Common myeloid progenitor, CD34-positive (primary cell): ENCODE measurements around the gene NETO2.

Source experiments
- CTCF ChIA-PET: fragments of 350-600 bp; sonication (Branson Sonifier 250); formaldehyde crosslinking; loops from one replicate; lab custom pipeline; 2021; ENCODE audit warnings: antibody characterized with exemption; lab: Charles Lee
- POLR2A ChIA-PET: fragments of 350-600 bp; sonication (Branson Sonifier 250); formaldehyde crosslinking; loops from one replicate; lab custom pipeline; 2021; ENCODE audit warnings: antibody characterized with exemption; lab: Charles Lee
- DNase-seq, 3 donors: peaks; one replicate each; pipeline versions ENCODE4 v3.0.0 to v3.0.0-alpha.2; 2013
- H3K27ac ChIP-seq, 2 experiments: 1 replicate in 1 of 2; 2 replicates in 1 of 2; pipeline ENCODE4 v1.7.0; 2013; ENCODE audit warnings: inconsistent platforms in 2 of 2, low read length in 2 of 2, mild to moderate bottlenecking in 2 of 2, low read depth in 1 of 2, moderate library complexity in 1 of 2; ENCODE audit not compliant: severe bottlenecking in 2 of 2, insufficient read depth in 1 of 2, poor library complexity in 1 of 2
- H3K27me3 ChIP-seq, 5 experiments: replicated peaks in 2 of 5; 1 replicate in 3 of 5; 2 replicates in 2 of 5; pipeline versions ENCODE4 v1.6.1 to v1.7.0; 2013; ENCODE audit warnings: low read length in 4 of 5, mild to moderate bottlenecking in 2 of 5, moderate library complexity in 2 of 5, inconsistent platforms in 1 of 5; ENCODE audit not compliant: insufficient read depth in 5 of 5, control insufficient read depth in 4 of 5
- H3K36me3 ChIP-seq, 4 experiments: 1 replicate in 2 of 4; 2 replicates in 2 of 4; pipeline versions ENCODE4 v1.6.1 to v1.7.0; 2013; ENCODE audit warnings: low read length in 3 of 4, control low read depth in 1 of 4, mild to moderate bottlenecking in 1 of 4; ENCODE audit not compliant: control insufficient read depth in 4 of 4, insufficient read depth in 4 of 4
- H3K4me1 ChIP-seq, 4 experiments: 1 replicate in 3 of 4; 2 replicates in 1 of 4; pipeline versions ENCODE4 v1.6.1 to v1.7.1; 2013; ENCODE audit warnings: low read length in 3 of 4, mild to moderate bottlenecking in 3 of 4, control low read depth in 1 of 4, inconsistent platforms in 1 of 4, moderate library complexity in 1 of 4; ENCODE audit not compliant: control insufficient read depth in 4 of 4, insufficient read depth in 4 of 4; ENCODE audit errors: control extremely low read depth in 1 of 4
- H3K4me3 ChIP-seq, 7 experiments: 1 replicate in 4 of 7; 2 replicates in 3 of 7; pipeline versions ENCODE4 v1.5.1 to v1.7.0; 2013; ENCODE audit warnings: mild to moderate bottlenecking in 7 of 7, low read length in 6 of 7, moderate library complexity in 6 of 7, inconsistent platforms in 2 of 7, low read depth in 2 of 7, control low read depth in 1 of 7; ENCODE audit not compliant: insufficient read depth in 4 of 7, control insufficient read depth in 1 of 7; ENCODE audit errors: extremely low read depth in 1 of 7
- H3K9me3 ChIP-seq, 5 experiments: 1 replicate in 4 of 5; 2 replicates in 1 of 5; pipeline versions ENCODE4 v1.6.1 to v1.7.1; 2013; ENCODE audit warnings: low read length in 4 of 5, mild to moderate bottlenecking in 2 of 5, inconsistent platforms in 1 of 5, low read depth in 1 of 5, moderate library complexity in 1 of 5; ENCODE audit not compliant: control insufficient read depth in 4 of 5, insufficient read depth in 2 of 5; ENCODE audit errors: control extremely low read depth in 1 of 5
- WGBS: methylation state at CpG from one replicate; pipeline ENCODE4 v1.1.5; 2013; ENCODE audit not compliant: insufficient coverage; 5-methylcytosine and 5-hydroxymethylcytosine counted together

Gene NETO2

DNA sequence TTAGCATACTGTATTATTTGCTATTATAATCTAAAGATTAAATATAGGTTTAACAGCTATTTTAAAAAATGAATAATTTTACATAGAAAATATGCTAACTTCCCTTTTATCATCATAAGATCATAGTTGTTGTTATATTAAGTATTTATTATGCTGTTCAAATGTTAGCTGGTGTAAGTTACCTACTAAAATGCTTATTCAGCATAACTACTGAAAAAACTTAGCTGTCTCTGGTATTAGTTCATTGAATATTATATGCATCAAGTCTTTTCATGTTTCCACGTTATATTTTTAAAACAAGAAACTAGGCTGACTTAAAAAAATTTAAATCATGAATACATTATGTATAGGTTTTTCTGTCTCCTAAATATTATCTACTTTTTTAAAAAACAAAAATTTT lies 62.6 kb downstream of the NETO2 start:
- DNase-seq = no peak
- H3K4me3 ChIP-seq = no peak overlapping the region
- no peaks in the 10 kb centered on the region for H3K9me3 ChIP-seq
- CTCF ChIA-PET = no interaction called here
- POLR2A ChIA-PET = no interaction called here
- H3K4me1 ChIP-seq = no peaks in the 10 kb centered on the region
- H3K36me3 ChIP-seq = no peaks in the 10 kb centered on the region
- H3K27me3 ChIP-seq = peaks cover 0 to 2% (median 0%) of the 10 kb centered on the region in 5 experiments
- no peak overlapping the region for H3K27ac ChIP-seq
- no CpG with 5 or more reads among the region's 1 CpG for WGBS

DNA sequence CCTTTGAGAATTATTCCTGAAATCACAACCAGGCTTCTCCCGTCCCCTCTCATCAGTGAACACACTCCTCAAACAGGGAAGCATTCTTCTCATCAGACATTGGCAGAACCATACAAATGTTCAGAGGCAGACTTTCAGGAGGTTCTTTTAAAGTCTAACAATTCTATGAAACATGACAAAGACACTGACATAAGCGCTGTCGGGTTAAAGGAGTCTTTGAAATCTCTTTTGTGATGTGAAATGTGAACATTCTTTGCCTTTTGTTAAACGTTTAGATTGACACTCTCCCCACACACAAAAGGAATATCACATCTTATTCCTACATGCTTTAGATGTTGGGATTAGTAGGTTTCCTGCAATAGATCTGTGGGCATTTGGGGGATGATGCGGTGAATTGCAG lies 63.9 kb downstream of the NETO2 start:
- DNase-seq = no peak
- Histone ChIP-seq H3K9me3 (no peaks in the 10 kb centered on the region), H3K36me3 (no peaks in the 10 kb centered on the region), H3K27ac (no peak overlapping the region), H3K4me1 (no peaks in the 10 kb centered on the region), H3K27me3 (peaks cover 0 to 2% (median 0%) of the 10 kb centered on the region in 5 experiments), H3K4me3 (no peak overlapping the region)
- ChIA-PET CTCF (no interaction called here), POLR2A (no interaction called here)
- WGBS = 100% methylated on average over 1 of the region's 5 CpGs

DNA sequence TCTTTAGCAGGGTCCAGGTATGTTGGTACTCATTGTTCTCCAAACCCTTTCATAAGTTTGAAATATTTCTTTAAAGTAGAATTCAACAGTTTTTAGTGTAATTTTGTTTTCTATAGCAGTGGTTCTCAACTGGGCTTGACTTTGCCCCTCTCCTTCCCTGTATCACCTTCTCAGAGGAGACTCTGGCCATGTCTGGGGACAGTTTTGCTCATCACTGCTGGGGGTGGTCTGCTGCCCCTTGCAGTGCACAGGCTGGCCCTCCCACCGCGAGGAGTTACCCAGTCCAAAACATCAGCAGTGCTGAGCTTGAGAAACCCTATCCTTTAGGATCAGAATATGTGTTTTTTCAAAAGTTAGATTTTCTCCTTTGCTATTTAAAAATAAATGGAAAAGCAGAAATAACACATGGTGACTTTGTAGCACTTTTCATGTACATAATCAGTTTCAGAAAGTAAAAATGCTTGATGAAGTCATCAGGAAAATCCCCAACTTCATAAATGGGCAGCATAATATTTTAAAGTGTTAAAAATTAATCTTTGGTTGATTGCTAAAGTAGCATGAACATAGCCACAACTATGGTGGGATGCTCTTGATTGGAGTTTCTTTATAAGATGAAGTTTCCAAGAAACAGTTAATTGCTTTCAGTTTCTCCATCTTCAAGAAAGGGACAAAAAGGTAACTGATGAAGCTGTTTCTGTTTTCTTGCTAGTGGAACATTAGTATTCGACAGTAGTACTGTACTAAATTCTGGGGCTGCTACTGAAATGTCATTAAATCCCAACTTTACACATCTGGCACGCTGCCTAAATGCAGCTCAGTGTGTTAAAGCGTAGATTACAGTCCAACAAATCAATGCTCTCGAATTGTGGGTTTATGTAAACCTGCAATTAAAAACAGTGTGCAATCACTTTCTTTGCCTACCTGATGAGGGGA lies 70.3 kb downstream of the NETO2 start:
- no peak overlapping the region for H3K4me3 ChIP-seq
- no peaks in the 10 kb centered on the region for H3K9me3 ChIP-seq
- H3K4me1 ChIP-seq = no peaks in the 10 kb centered on the region
- WGBS = 96% methylated on average over 5 of the region's 6 CpGs
- no peak for DNase-seq
- peaks cover 0 to 2% (median 0%) of the 10 kb centered on the region in 5 experiments for H3K27me3 ChIP-seq
- ChIA-PET POLR2A (no interaction called here), CTCF (interaction anchor here (0.5 kb wide), 1 partner anchor 90 kb away, joined by 3 read pairs; no protein-coding TSS in a partner anchor)
- no peaks in the 10 kb centered on the region for H3K36me3 ChIP-seq
- no peak overlapping the region for H3K27ac ChIP-seq

- no peaks in the 10 kb centered on the region for H3K36me3 ChIP-seq
- H3K27me3 ChIP-seq = peaks cover 0 to 3% (median 0%) of the 10 kb centered on the region in 5 experiments
- H3K4me1 ChIP-seq = no peaks in the 10 kb centered on the region
- DNase-seq = no peak
- POLR2A ChIA-PET = no interaction called here
- H3K27ac ChIP-seq = no peak overlapping the region
- H3K4me3 ChIP-seq = no peak overlapping the region
- WGBS = no CpG with 5 or more reads among the region's 2 CpGs
- CTCF ChIA-PET = no interaction called here
- H3K9me3 ChIP-seq = no peaks in the 10 kb centered on the region
Observed at GRCh38 chr16:47072158-47072557, 71.6 kb downstream of the NETO2 start.

DNA sequence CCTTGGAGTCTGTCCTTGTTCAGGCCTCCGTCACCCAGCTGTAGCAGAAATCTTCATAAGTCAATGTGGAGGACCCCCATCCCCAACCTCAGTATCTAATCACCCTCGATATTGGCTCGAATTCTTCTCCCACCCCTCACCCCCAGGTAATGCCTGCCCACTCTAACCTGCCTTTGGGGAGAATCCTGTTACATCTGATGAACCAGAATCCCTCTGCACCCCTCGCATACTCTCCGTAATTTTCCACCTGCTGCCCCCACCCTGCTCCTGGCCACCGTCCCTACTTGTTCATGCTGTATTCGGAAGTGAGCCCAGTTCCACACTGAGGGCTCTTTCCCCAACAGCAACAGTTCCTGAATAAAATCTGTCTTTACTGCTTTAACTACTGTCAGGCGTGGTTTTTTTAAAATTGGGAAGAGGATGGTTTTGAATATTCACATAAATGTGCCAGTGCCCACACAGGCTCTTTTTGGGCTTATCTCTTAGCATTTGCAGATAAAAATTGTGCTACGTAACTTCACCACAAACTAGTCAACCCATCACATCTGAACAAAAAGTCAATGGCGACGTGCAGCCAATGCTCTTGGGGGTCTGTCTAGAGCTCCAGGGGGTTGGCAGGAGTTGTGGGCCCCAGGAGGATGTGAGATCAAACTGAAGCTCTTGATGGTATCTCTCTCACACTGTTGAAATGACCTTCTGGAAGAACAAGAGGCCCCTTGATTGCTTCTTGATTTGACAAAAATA lies 73.7 kb downstream of the NETO2 start:
- ChIA-PET CTCF (no interaction called here), POLR2A (no interaction called here)
- H3K4me1 ChIP-seq = no peaks in the 10 kb centered on the region
- H3K4me3 ChIP-seq = no peak overlapping the region
- H3K27ac ChIP-seq = no peak overlapping the region
- peaks cover 0 to 2% (median 0%) of the 10 kb centered on the region in 5 experiments for H3K27me3 ChIP-seq
- H3K9me3 ChIP-seq = no peaks in the 10 kb centered on the region
- H3K36me3 ChIP-seq = no peaks in the 10 kb centered on the region
- 95% methylated on average over 8 of the region's 11 CpGs for WGBS
- DNase-seq = no peak

- no peak for DNase-seq
Observed at GRCh38 chr16:47069313-47069712, 74.4 kb downstream of the NETO2 start.

GRCh38 chr16:47067203-47067602 lies 76.5 kb downstream of the NETO2 start:
- DNase-seq = no peak
- Histone ChIP-seq H3K27ac (no peak overlapping the region), H3K27me3 (peaks cover 0 to 2% (median 0%) of the 10 kb centered on the region in 5 experiments), H3K4me1 (no peaks in the 10 kb centered on the region), H3K4me3 (no peak overlapping the region), H3K36me3 (no peaks in the 10 kb centered on the region), H3K9me3 (peaks cover 0 to 2% (median 0%) of the 10 kb centered on the region in 5 experiments)
- CTCF ChIA-PET = no interaction called here
- POLR2A ChIA-PET = no interaction called here
- 96% methylated on average over 5 of the region's 5 CpGs for WGBS

More at GRCh38 chr16:47069313-47069712, 74.4 kb downstream of the NETO2 start:
- Histone ChIP-seq H3K36me3 (no peaks in the 10 kb centered on the region), H3K27me3 (peaks cover 0 to 2% (median 0%) of the 10 kb centered on the region in 5 experiments), H3K4me3 (no peak overlapping the region), H3K4me1 (no peaks in the 10 kb centered on the region), H3K27ac (no peak overlapping the region), H3K9me3 (no peaks in the 10 kb centered on the region)
- WGBS = no CpG with 5 or more reads among the region's 1 CpG
- ChIA-PET POLR2A (no interaction called here), CTCF (no interaction called here)
